HG02763 (cell line): Measurements from ENCODE around the gene METTL4.

Source experiments
- ATAC-seq: cut with Tn5 transposase; IDR thresholded peaks from one replicate; pipeline ENCODE4 v1.9.1; 2021; ENCODE audit warnings: mild to moderate bottlenecking, moderate library complexity; ENCODE audit not compliant: unreplicated experiment

The METTL4 gene

GRCh38 chr18:2568129-2568528 is 3.2 kb downstream of the METTL4 start:
- no peak for ATAC-seq

- no peak for ATAC-seq
Measured at GRCh38 chr18:2564373-2564772, 6.9 kb downstream of the METTL4 start.

GRCh38 chr18:2559249-2559648 is 12.1 kb downstream of the METTL4 start:
- ATAC-seq = no peak

- no peak for ATAC-seq
Measured at GRCh38 chr18:2557536-2557935, 13.8 kb downstream of the METTL4 start.

- ATAC-seq = no peak
Measured at GRCh38 chr18:2555895-2556294, 15.4 kb downstream of the METTL4 start.

DNA sequence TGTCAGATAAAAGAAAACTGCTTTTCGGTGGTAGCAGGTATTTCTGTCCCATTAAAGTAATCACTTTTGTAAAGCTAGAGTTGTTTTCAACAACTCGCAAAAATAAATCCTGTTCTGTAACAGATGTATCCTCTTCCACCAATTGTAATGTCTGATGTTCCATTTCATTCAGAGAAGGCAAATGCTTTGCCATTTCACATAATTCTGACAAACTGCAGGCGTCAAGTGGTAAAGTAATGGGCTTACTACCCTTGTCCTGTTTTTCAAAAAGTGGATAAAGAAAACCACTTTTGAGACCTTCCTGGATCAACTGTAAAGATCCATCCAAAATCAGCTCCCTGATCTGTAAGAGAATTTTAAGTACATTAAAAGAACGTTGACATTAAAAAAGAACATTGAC is 16.6 kb downstream of the METTL4 start:
- no peak for ATAC-seq

GRCh38 chr18:2551425-2551824 is 19.9 kb downstream of the METTL4 start:
- ATAC-seq = no peak

- no peak for ATAC-seq
Measured at GRCh38 chr18:2549462-2549861, 21.8 kb downstream of the METTL4 start.

- no peak for ATAC-seq
Measured at GRCh38 chr18:2547477-2548087, 23.7 kb downstream of the METTL4 start.

DNA sequence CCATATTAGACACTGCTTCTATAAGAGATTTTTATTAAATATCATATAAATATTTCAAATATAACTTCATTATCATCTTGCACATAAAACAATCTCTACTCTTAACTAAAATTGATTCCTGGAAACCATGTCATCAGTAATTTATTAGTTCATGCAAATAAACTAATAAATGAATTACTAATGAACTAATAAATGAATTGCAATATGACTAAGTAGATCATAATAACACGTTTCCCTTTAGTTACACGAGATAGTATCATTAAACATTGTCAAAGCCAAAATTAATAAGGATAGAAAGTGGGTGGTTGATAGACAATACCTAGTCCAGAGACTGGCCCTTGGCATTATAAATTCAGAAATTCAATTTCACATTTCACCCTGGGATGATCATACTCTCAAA is 26.1 kb downstream of the METTL4 start:
- ATAC-seq = no peak

DNA sequence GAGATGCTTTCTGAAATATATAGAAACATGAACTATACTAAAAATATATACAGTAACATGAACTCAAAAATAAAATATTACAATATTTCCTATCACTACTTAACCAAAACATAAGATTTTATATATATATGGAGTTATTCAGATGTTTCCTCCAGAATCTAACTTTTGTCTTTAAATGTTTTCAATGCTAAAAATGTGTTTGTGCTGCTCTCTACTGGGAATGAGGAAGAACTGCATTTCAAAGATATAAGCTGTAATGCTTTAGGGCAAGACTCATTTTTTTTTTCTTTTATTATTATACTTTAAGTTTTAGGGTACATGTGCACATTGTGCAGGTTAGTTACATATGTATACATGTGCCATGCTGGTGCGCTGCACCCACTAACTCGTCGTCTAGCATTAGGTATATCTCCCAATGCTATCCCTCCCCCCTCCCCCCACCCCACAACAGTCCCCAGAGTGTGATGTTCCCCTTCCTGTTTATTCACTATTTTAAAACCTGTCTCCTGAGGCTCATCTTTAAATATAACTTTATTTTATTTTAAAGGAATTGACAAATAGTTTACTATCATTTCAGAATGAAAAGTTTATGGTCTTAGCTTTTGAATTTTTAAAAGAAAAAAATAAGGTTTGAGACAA is 29.3 kb downstream of the METTL4 start:
- peak; percentile 68 for ATAC-seq

DNA sequence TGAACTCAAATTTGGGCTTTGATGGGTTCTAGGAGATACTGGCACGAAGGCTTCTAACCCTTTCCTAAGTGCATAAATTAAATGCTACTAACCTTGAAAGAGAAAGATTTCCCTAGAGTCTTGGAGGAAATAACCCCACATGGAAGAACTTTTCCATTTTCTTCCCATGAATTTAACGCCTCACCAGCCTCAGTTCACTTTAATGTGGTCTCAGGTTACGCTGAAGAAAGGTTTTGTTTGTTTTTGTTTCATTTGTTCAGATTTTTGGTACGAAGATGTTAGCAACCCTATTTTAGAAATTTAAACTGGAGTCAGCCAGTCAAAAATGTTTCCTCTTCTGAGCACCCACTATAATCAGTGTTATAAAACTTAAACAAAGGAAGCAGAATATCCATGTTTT is 30.7 kb downstream of the METTL4 start:
- ATAC-seq = no peak

- ATAC-seq = no peak
Measured at GRCh38 chr18:2538844-2539243, 32.5 kb downstream of the METTL4 start.

DNA sequence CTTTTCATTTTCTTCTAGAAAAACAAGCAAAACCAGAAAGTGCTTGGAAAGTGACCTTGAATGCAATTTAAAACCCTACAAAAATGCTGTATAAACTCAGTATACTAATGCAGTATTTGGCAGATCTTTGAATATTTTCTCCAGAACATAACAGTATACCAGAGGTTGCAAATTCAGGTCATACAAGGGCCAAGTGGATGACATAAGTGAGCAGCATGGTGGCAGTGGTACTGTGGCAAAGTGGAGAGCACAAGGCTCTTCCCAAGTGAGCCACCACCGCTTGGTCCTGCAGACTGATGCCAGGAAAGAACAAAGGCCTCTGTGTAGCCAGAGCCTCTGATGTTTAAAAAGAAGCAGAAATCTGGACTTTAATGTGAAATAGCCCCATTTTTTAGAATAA is 33.1 kb downstream of the METTL4 start:
- no peak for ATAC-seq

- ATAC-seq = no peak
Measured at GRCh38 chr18:2537296-2537695, 34.0 kb downstream of the METTL4 start.

- no peak for ATAC-seq
Measured at GRCh38 chr18:2536493-2536892, 34.8 kb downstream of the METTL4 start.

- ATAC-seq = no peak
Measured at GRCh38 chr18:2536063-2536462, 35.2 kb downstream of the METTL4 start.

GRCh38 chr18:2535419-2535910 is 35.8 kb downstream of the METTL4 start:
- no peak for ATAC-seq

- no peak for ATAC-seq
Measured at GRCh38 chr18:2534906-2535305, 36.4 kb downstream of the METTL4 start.

DNA sequence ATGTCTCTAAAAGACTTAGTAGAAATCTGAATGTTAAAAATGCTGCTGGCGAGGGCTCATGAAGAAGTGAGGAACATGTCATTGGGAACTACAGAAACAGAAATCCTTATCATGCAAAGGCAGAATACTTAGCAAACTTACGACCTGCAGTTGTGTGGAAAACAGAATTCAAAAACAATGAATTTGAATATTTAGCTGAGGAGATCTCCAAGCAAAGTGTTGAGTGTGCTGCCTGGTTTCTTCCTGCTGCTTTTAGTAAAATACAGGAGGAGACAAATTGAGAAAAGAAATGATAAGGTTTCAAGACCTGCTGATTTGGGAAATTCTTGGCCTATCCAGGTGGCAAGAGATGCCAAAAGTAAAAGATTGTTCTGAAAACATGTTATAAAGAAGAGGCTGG is 38.5 kb downstream of the METTL4 start:
- ATAC-seq = no peak

GRCh38 chr18:2531751-2532150 is 39.6 kb downstream of the METTL4 start:
- ATAC-seq = no peak

- no peak for ATAC-seq
Measured at GRCh38 chr18:2529154-2529553, 42.2 kb downstream of the METTL4 start.

DNA sequence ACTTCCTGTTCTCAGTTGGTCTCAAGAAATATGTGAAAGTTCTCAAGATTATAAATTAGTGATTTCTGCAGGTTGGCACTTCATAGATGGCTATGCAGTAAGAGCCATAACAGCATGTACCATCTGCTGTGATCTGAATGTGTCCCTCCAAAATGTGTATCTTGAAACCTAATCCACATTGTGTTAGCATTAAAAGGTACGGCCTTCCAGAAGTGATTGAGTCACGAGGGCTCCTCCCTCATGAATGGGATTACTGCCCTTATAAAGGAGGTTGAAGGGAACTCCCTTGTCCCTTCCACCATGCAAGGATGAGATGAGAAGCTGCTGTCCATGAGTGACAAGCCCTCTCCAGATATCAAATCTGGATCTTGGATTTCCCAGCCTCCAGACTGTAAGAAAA is 45.0 kb downstream of the METTL4 start:
- no peak for ATAC-seq
